H4 (cell line): Measurements from ENCODE around the gene RASAL1. TPM values are rescaled to one million over a fixed set of nuclear protein-coding genes. Genes with fewer than 3 reads are reported as not detected.

Experiments
- DNase-seq: peaks from one replicate; pipeline ENCODE4 v3.0.0-alpha.2; 2015; ENCODE audit warnings: low spot score
- total RNA-seq: library from RNA; depleted of rRNA; stranded (reverse); fragments of >200 nt; shearing (Covaris generic); gene quantifications from 2 replicates; pipeline ENCODE4 v1.2.3, GENCODE V29; 2014

Gene RASAL1
- total RNA-seq, 1 experiment from 2014 or later, result 0.08 TPM

- DNase-seq, result no peak
These were observed 62.0 kb downstream of the RASAL1 start for GRCh38 chr12:113073586-113073985.

- no peak for DNase-seq
These were observed 63.4 kb downstream of the RASAL1 start for GRCh38 chr12:113072136-113072535.

- DNase-seq, result no peak
These were observed 64.1 kb downstream of the RASAL1 start for GRCh38 chr12:113071135-113072112.

- no peak for DNase-seq
These were observed 65.2 kb downstream of the RASAL1 start for GRCh38 chr12:113070117-113070906.

- no peak for DNase-seq
These were observed 65.8 kb downstream of the RASAL1 start for GRCh38 chr12:113069751-113070116.

GRCh38 chr12:113069149-113069548, 66.4 kb downstream of the RASAL1 start:
- DNase-seq, result no peak

- no peak for DNase-seq
These were observed 67.3 kb downstream of the RASAL1 start for GRCh38 chr12:113067987-113068935.

- DNase-seq, result no peak
These were observed 68.7 kb downstream of the RASAL1 start for GRCh38 chr12:113066813-113067400.

- DNase-seq, result no peak
These were observed 70.2 kb downstream of the RASAL1 start for GRCh38 chr12:113065126-113066007.

GRCh38 chr12:113064395-113065125, 71.0 kb downstream of the RASAL1 start:
- DNase-seq, result no peak

- DNase-seq, result no peak
These were observed 71.9 kb downstream of the RASAL1 start for GRCh38 chr12:113063396-113064350.

GRCh38 chr12:113062502-113063395, 72.8 kb downstream of the RASAL1 start:
- DNase-seq, result no peak

- no peak for DNase-seq
These were observed 74.4 kb downstream of the RASAL1 start for GRCh38 chr12:113061061-113061694.

- DNase-seq, result no peak
These were observed 75.1 kb downstream of the RASAL1 start for GRCh38 chr12:113060336-113060960.

- no peak for DNase-seq
These were observed 76.4 kb downstream of the RASAL1 start for GRCh38 chr12:113059071-113059595.

GRCh38 chr12:113058553-113058952, 77.0 kb downstream of the RASAL1 start:
- DNase-seq, result no peak
